Panc1 (cell line): ENCODE results near the gene CITED2. TPM values are rescaled to one million over a fixed set of nuclear protein-coding genes. Genes with fewer than 3 reads are reported as not detected.

Experiments used
- ATAC-seq: fragments of 200-7000 bp; cut with Tn5 transposase; 2 replicates; pipeline ENCODE4 v1.9.1; 2020; ENCODE audit warnings: mild to moderate bottlenecking, moderate library complexity
- BruUV-seq: library from RNA; stranded (reverse); fragments of 400-500 nt; replicated peaks from 2 replicates; lab custom pipeline; 2021; lab: Mats Ljungman, UMichigan
- CTCF ChIA-PET: fragments of 300-600 bp; sonication (Branson Sonifier 250); formaldehyde crosslinking; loops from one replicate; lab custom pipeline; 2022; ENCODE audit warnings: antibody characterized with exemption; lab: Charles Lee
- POLR2A ChIA-PET: fragments of 300-600 bp; sonication (Branson Sonifier 250); formaldehyde crosslinking; loops from one replicate; lab custom pipeline; 2022; ENCODE audit warnings: antibody characterized with exemption; lab: Charles Lee
- DNase-seq: peaks from one replicate; pipeline ENCODE4 v3.0.0-alpha.2; 2010; ENCODE audit warnings: low read depth, low spot score
- H3K27ac ChIP-seq: 2 replicates; pipeline ENCODE4 v1.5.1; 2011; ENCODE audit warnings: mild to moderate bottlenecking, low read length, inconsistent platforms
- H3K27me3 ChIP-seq: fragments of 200-500 bp; sonication (Bioruptor generic); 2 replicates; pipeline ENCODE4 v1.6.0; 2014; ENCODE audit warnings: low read length, inconsistent platforms; ENCODE audit not compliant: control insufficient read depth, insufficient read depth
- H3K36me3 ChIP-seq: fragments of 200-500 bp; sonication (Bioruptor generic); 2 replicates; pipeline ENCODE4 v1.5.1; 2014; ENCODE audit warnings: inconsistent platforms, mild to moderate bottlenecking, low read length, moderate library complexity; ENCODE audit not compliant: control insufficient read depth, insufficient read depth
- H3K4me1 ChIP-seq: 2 replicates; pipeline ENCODE4 v1.5.1; 2011; ENCODE audit warnings: inconsistent platforms, mild to moderate bottlenecking, low read length, moderate library complexity; ENCODE audit not compliant: control insufficient read depth, insufficient read depth
- H3K4me3 ChIP-seq, 2 experiments: 2 replicates each; pipeline ENCODE4 v1.5.1; 2011 to 2012; ENCODE audit warnings: low read depth in 2 of 2, low read length in 2 of 2, mild to moderate bottlenecking in 2 of 2, inconsistent platforms in 1 of 2, moderate library complexity in 1 of 2
- H3K9me3 ChIP-seq: fragments of 200-500 bp; sonication (Bioruptor generic); 2 replicates; pipeline ENCODE4 v1.5.1; 2014; ENCODE audit warnings: low read depth, mild to moderate bottlenecking, inconsistent platforms, low read length, moderate library complexity; ENCODE audit not compliant: control insufficient read depth, insufficient read depth
- CTCF ChIP-seq: fragments of 450-650 bp; IDR thresholded peaks from 2 replicates; pipeline ENCODE4 v1.5.1; 2017; ENCODE audit warnings: mild to moderate bottlenecking
- POLR2AphosphoS5 ChIP-seq: IDR thresholded peaks from 2 replicates; pipeline ENCODE4 v1.6.1; 2012; ENCODE audit warnings: mild to moderate bottlenecking, low read depth, low read length, moderate library complexity
- SIN3A ChIP-seq: IDR thresholded peaks from 2 replicates; pipeline ENCODE4 v1.6.1; 2012; ENCODE audit warnings: low read depth, mild to moderate bottlenecking, low read length, moderate library complexity, borderline replicate concordance; ENCODE audit not compliant: insufficient read depth
- TCF7L2 ChIP-seq: IDR thresholded peaks from 2 replicates; pipeline ENCODE4 v1.6.1; 2011; ENCODE audit warnings: mild to moderate bottlenecking, low read depth, low read length, inconsistent platforms
- in situ Hi-C: cut with HindIII; loops from 2 replicates; pipeline ENCODE4 v1.10.0; 2016; ENCODE audit warnings: low sequenced_read_pairs, low pct_unique_long_range_greater_than_20kb
- intact Hi-C: fragments of 100-400 bp; cut with micrococcal nuclease; formaldehyde crosslinking; loops from one replicate; pipeline ENCODE4 v1.10.0; 2022; ENCODE audit not compliant: unreplicated experiment
- total RNA-seq: library from RNA; stranded (reverse); gene quantifications from one replicate; pipeline ENCODE4 v1.2.1, GENCODE V29; 2021; ENCODE audit not compliant: unreplicated experiment
- TF ChIP-seq, protein P1 (sequence below), 2 experiments: IDR thresholded peaks; 2 replicates each; pipeline ENCODE4 v1.6.1; 2011 to 2012; ENCODE audit warnings: low read depth in 2 of 2, control low read depth in 1 of 2, low read length in 1 of 2, mild to moderate bottlenecking in 1 of 2, moderate library complexity in 1 of 2; ENCODE audit not compliant: insufficient read depth in 1 of 2

Gene CITED2
- total RNA-seq, 1 experiment from 2014 or later = 210 TPM

GRCh38 chr6:139422105-139423036 lies 47.9 kb upstream of the CITED2 start:
- Histone ChIP-seq H3K27me3 (no peaks in the 10 kb centered on the region), H3K4me1 (peaks cover 5% of the 10 kb centered on the region; the same call in 1 of the 2 replicates), H3K36me3 (no peaks in the 10 kb centered on the region), H3K27ac (peak overlapping the region; percentile 55; the same call in 1 of the 2 replicates), H3K4me3 (no peak overlapping the region), H3K9me3 (no peaks in the 10 kb centered on the region)
- ChIA-PET POLR2A (no interaction called here), CTCF (no interaction called here)
- DNase-seq = no peak
- in situ Hi-C loops (no loop called here), intact Hi-C loops (no loop called here)
- no TSS peak for BruUV-seq
- TF ChIP-seq POLR2AphosphoS5 (no peak), SIN3A (no peak), CTCF (no peak)
- TF ChIP-seq, protein P1, sequence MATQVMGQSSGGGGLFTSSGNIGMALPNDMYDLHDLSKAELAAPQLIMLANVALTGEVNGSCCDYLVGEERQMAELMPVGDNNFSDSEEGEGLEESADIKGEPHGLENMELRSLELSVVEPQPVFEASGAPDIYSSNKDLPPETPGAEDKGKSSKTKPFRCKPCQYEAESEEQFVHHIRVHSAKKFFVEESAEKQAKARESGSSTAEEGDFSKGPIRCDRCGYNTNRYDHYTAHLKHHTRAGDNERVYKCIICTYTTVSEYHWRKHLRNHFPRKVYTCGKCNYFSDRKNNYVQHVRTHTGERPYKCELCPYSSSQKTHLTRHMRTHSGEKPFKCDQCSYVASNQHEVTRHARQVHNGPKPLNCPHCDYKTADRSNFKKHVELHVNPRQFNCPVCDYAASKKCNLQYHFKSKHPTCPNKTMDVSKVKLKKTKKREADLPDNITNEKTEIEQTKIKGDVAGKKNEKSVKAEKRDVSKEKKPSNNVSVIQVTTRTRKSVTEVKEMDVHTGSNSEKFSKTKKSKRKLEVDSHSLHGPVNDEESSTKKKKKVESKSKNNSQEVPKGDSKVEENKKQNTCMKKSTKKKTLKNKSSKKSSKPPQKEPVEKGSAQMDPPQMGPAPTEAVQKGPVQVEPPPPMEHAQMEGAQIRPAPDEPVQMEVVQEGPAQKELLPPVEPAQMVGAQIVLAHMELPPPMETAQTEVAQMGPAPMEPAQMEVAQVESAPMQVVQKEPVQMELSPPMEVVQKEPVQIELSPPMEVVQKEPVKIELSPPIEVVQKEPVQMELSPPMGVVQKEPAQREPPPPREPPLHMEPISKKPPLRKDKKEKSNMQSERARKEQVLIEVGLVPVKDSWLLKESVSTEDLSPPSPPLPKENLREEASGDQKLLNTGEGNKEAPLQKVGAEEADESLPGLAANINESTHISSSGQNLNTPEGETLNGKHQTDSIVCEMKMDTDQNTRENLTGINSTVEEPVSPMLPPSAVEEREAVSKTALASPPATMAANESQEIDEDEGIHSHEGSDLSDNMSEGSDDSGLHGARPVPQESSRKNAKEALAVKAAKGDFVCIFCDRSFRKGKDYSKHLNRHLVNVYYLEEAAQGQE (IDR thresholded peaks at IDR 0.05; ENCODE audit: insufficient read depth in 1 of 2, low read depth in 2 of 2, low read length in 1 of 2) = no peak
- no peak for ATAC-seq

DNA sequence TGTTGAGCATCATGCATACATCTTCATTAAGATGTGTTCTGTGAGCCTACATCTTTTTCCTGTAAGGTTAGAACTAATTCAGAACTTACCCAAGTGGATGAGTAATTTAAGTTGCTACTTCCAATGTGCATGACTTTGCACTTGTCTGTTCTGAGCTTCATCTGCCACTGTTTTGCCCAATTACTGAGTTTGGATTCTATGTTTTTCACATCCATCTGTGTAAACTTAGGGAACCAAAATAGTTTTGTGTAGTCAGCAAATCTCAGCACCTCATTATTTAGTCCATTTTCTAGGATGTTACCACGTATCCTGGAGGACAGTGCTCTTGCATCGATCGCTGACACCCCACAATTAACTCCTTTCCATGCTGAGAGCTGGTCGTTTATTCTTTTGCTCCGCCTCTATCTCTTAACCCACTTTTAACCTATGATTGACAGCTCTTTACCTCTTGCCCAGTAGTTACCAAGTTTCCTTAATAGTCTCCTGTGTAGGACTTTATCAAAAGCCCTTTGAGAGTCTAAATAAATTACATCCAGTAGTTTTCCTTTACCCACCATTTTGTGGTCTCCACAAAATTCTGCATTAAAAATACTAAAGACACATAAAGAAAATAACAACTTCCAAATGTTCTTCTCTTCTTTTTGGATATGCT lies 44.2 kb upstream of the CITED2 start:
- ChIA-PET POLR2A (no interaction called here), CTCF (no interaction called here)
- BruUV-seq = no TSS peak
- ATAC-seq = no peak
- H3K27ac ChIP-seq = peak overlapping the region; percentile 61; the same call in 1 of the 2 replicates
- in situ Hi-C loops (no loop called here), intact Hi-C loops (no loop called here)
- H3K4me3 ChIP-seq = no peak overlapping the region
- no peak for DNase-seq
- H3K36me3 ChIP-seq = no peaks in the 10 kb centered on the region
- no peak for TF ChIP-seq TCF7L2
- TF ChIP-seq POLR2AphosphoS5 = no peak
- TF ChIP-seq CTCF = no peak
- TF ChIP-seq, protein P1 (IDR thresholded peaks at IDR 0.05; ENCODE audit: insufficient read depth in 1 of 2, low read depth in 2 of 2, low read length in 1 of 2) = no peak
- TF ChIP-seq SIN3A = no peak
- H3K4me1 ChIP-seq = peaks cover 5% of the 10 kb centered on the region; the same call in 1 of the 2 replicates
- H3K9me3 ChIP-seq = no peaks in the 10 kb centered on the region
- no peaks in the 10 kb centered on the region for H3K27me3 ChIP-seq
